Left lobe of liver (tissue), 2 donors: ENCODE data around the gene OR2AG2. TPM values are rescaled to one million over a fixed set of nuclear protein-coding genes. Genes with fewer than 3 reads are reported as not detected.
"Not testable (repeated sequence)": the region's sequence is repeated elsewhere in the genome, so short reads cannot be mapped to it uniquely, and the experiment has no call there.

Experiments
- ATAC-seq: fragments of 200-7000 bp; cut with Tn5 transposase; one replicate; pipeline ENCODE4 v1.9.1; 2020; ENCODE audit warnings: mild to moderate bottlenecking, moderate library complexity
- DNase-seq: peaks from one replicate; pipeline ENCODE4 v3.0.0-alpha.2; 2020; ENCODE audit warnings: low spot score
- total RNA-seq: library from RNA; stranded (reverse); gene quantifications from one replicate; pipeline ENCODE4 v1.2.1, GENCODE V29; 2021
- donor health status: DM: no; HTN: no; CAD: no; lungs with moderate emphysema.
- donor health status: DM: no; HTN: yes; CAD: no.

The OR2AG2 gene, protein sequence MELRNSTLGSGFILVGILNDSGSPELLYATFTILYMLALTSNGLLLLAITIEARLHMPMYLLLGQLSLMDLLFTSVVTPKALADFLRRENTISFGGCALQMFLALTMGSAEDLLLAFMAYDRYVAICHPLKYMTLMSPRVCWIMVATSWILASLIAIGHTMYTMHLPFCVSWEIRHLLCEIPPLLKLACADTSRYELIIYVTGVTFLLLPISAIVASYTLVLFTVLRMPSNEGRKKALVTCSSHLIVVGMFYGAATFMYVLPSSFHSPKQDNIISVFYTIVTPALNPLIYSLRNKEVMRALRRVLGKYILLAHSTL
- not detected for total RNA-seq

DNA sequence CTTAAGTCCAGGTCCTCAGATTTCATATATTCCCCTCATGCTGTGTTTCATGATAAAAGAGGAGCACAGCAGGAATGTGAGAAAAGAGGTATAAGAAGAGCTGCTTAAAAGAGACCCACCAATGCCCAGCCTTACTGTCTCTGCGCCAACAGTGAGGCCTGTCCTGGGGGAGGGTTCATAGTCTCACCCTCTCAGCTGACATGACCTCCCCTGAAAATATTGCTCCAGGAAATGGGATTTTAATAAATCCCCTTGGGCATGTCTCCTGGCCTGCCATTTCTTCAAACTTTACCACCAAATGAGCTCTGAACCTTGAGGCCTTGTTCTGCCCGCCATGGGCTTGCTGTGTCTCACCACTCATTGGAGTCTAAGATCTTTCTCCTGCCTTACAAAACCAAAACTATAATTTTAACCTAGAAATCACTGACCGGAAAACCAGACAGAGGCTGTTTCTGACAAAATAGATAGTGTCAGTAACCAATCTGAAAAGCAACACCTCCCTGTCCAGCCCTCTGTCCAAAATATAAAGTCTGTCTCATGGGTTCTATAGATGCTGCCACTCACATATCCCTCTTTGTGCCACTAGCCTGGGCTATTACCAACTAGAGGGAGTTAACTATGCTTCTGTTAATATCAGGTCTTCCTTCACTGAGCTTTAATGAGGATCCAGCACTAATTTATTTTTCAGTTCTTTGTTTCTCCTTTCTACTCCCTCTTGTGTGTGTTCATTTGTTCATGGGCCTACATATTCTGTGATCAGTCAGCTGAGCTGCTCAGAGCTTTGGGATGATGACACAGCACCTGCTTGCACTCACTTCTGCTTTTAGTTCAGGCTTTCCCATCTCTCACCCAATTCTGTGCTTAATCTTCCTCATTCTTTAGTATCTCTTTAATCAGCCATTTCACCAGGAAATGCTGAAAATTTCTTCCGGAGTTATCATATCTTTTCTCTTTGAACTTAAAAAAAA lies at the start of gene OR2AG2:
Gene OR2AG2 (minus strand): TSS at position 51 of the 968 bp plus-strand sequence. CDS start 3,019 bp downstream, outside the sequence.
- ATAC-seq: peak; percentile 19
- DNase-seq: no peak

DNA sequence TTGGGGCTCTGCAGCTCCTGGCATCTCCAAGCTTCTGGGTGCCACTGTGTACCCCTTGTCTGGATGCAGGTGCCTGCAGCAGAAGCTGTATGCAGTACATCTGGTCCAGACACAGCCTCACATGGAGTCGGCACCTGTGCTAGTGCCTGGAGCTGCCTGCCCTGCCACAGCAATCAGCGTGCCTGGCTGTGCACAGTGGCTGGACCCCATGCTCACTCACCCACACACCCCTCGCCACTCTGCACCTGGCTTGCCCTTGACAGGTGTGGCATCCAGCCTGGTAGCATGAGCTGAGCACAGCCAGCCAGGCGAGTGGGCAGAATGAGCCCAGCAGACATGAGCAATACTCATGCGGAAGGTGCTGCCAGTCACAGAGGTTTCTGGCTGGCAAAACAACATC lies 47.2 kb upstream of the OR2AG2 start:
- ATAC-seq: no peak

DNA sequence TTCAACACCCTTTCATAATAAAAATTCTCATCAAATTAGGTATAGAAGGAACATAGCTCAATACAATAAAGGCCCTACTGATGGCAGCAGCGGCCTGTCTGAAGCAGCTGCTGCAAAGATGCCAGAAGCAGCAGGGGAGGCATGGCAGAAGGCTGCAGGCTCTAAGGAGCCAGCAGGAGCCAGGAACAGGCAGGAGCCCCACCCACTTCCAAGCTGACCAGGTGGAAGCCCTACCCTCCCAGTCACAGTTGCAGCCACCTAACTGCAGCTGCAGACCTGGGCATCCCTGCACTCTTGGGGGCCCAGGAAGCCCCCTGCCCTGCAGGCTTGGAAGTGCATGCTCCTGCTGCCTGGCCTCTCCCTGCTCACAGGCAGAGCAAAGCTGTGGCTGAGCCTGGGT lies 45.9 kb upstream of the OR2AG2 start:
- DNase-seq: no peak

More for the DNA sequence above, 47.2 kb upstream of the OR2AG2 start:
- no peak for DNase-seq

DNA sequence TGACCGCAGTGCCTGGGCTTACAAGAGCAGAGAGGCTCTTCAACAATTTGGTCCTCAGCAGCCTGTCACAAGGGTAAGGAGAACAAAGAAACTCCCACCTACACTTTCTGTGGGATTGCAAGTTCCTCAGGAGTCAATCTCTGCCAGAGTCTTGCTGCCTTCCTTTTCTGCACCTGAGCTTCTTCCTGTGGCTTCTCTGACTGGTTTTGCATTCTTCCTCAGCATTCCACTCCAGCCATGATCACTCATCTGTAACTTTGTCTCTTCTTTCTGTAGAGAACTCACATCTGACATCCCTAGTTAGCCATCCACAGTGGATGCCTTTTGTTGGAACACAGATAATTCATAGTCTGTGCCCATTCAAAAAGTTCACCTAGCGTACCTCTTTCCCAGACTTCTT lies 41.9 kb upstream of the OR2AG2 start:
- DNase-seq (no peak), ATAC-seq (no peak)

More for the DNA sequence above, 45.9 kb upstream of the OR2AG2 start:
- no peak for ATAC-seq

DNA sequence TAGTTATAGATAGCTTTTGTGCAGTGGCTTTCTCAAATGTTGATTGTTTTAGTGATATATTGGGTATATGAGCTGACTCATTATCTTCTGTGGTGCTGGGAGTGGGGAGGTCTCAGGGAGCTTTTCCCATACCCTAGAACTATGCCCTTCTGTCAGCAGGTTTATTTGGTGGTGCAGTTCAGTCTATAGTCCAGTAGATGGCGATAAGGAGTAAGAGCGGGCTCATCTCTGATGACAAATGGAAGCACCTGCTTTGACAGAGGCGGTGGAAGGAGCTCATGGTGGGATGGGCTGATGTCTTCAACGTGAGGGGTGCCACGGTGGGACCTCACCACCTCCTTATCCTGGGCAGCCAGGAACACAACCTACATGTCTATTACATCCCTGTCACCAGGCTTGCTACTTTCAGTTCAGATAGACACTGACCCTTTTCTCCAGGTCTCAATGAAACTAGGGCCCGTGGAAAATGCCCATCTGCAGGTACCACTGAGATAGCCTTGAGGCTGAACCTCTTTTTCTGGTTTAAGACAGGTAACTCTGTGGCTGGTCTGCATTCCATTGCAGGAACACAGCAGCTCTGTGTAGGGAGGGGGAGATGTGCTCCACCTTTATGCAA lies 40.7 kb upstream of the OR2AG2 start:
- DNase-seq (no peak), ATAC-seq (peak; percentile 97)

DNA sequence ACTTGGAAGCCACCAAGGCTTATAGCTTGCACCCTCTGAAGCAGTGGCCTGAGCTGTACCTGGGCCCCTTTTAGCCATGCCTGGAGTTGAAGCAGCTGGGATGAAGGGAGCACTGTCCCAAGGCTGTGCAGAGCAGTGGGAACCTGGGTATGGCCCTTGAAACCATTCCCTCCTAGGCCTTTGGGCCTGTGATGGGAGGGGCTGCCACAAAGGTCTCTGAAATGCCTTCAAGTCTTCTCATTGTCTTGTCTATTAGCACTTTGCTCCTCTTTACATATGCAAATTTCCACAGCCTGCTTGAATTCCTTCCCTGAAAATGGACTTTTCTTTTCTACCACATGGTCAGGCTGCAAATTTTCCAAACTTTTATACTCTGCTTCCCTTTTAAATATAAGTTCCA lies 29.3 kb upstream of the OR2AG2 start:
- not testable (repeated sequence) for ATAC-seq, DNase-seq

DNA sequence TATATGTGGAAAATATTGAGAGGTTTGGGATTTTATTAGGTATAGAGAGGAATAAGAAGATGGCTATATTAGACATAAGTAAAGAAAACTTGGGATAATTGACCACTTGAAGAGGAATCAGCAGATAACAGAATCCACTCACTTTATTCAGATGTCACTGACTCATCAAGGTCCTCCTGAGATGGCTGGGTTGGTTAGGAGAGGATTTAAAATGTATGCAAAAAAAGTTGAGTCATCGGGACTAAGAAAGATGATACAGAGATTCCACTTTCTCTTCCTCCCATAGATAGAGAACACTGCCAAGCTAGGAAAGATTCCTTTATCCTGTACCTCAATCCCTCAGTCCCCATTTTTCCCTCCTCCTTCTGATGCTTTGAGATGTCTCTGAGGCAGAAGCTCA lies 27.6 kb upstream of the OR2AG2 start, which contains the start of gene OR6A2:
Gene OR6A2 (minus strand): TSS at position 288 of the 400 bp plus-strand sequence. CDS start 3,981 bp downstream, outside the sequence.
- no peak for DNase-seq
- no peak for ATAC-seq

DNA sequence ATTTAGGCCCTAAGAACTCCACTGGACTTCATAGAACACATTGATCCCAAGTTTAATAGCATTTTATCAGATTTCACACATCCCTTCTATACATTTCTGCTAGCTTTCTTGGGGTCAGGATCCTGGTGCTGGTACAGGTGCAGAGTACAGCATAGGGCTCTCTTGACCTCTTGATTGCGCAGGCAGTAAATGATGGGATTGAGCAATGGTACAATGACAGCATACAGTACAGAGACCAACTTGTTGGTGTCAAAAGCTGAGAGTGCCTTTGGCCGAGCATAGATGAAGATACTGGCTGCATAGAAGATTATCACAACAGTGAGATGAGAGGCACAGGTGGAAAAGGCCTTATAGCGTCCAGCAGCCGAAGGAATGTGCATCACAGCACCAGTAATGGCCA lies 22.9 kb upstream of the OR2AG2 start:
- DNase-seq: no peak

DNA sequence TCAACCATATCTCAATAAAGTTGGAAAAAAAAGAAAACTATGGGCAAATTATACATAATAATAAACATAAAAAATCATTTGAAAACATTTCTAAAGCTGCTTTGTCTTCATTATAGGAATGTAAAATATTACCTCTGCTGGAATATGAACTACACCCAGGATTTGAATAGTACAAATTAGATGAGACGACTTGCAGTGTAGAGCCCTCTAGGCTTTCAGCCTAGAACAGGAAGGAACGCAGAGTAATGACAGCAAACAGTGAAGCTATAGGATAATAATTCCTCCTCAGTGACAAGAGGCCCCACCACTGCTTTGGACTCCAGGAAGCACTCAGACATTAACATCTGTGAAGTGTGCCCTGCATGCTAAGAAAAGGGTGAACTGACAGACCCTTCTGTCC lies 18.8 kb upstream of the OR2AG2 start:
- DNase-seq: no peak
- no peak for ATAC-seq

More for the DNA sequence above, 22.9 kb upstream of the OR2AG2 start:
- peak; percentile 60 for ATAC-seq

DNA sequence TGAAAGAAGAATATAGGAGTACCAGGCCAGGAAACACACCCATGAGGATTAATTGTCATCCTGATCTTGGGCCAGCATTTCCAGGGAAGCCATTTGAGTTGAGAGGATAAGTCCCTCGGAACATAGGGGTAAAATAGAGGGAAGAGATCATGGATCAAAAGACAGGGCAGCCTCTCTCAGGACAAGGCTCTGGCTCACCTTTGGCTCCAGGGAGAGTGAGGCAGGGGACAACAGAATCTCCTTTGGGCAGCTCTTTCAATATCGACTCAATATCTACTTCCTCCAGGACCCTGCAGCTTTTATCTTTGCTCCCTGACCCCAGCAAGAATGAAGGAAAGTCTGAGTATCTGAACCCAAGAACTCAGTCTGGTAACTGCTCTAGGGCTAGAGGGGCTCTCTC lies 10.9 kb upstream of the OR2AG2 start, which contains the start of gene OR2AG1:
Gene OR2AG1 (plus strand): TSS at position 301 of the 400 bp plus-strand sequence. CDS start 2,018 bp downstream, outside the sequence.
- no peak for DNase-seq
- ATAC-seq: no peak

DNA sequence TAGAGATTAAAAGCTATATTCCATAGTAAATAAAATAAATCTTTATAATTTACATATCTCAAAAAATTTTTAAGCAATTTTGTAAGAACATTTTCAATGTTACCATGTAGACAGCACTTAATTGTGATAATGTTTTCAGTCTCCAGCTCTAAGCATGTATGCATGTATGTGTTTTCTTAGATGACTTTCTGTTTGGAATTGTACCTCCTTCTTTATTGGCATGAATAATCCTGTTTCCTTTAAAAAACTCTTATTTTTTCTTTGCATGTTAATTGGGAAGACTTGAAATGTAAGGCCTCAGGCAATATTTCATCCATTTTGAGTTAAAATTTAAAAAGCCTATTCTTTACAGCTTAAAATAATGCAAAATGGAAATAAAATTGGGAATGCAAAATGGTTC lies 9.1 kb upstream of the OR2AG2 start:
- ATAC-seq (no peak), DNase-seq (no peak)

DNA sequence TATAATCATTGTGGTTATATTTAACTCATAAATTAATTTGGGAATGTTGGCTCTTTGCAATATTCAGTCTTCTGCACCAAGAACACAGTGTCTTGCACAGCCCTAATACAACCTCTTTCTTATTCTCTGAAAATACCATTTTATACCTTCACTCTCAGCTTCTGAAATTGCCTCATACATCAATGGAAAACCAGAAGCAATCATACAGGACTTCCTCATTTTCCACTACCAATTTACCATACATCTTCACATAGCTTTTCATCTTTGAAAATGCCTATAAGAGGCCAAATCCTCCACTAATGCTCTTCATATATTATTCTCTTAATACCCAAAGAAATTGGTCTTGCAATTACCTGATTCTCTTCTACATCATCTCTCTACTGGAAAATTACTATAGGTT lies 6.7 kb upstream of the OR2AG2 start:
- DNase-seq (no peak), ATAC-seq (no peak)

DNA sequence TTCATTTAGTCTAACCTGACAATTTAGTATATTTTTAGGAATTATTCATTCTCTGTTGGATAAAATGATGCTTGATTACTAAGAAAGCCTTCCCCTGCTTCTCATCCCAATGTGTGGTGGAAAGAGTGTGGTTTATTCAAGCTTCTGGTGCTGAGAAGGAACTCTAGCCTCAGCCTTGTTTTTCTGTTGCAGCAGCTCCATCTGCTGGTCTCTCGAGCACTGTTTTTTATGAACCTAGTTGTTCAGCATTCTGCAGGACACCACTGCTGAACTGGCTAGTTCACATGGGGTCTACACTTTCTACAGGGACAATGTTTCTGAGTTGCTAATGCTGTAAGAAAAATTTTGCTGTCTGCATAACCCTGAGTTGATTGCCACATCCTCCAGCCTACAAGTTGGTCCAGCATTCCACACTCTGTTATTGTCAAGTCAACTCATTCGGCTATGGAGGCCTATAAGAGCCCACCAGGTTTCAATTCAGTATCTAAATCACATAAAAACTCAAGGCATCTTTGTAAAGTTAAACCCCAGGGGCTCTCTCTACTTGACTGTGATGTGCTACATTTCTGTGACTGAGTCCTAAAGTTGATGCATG lies 14.3 kb downstream of the OR2AG2 start:
- peak; percentile 93 for ATAC-seq

DNA sequence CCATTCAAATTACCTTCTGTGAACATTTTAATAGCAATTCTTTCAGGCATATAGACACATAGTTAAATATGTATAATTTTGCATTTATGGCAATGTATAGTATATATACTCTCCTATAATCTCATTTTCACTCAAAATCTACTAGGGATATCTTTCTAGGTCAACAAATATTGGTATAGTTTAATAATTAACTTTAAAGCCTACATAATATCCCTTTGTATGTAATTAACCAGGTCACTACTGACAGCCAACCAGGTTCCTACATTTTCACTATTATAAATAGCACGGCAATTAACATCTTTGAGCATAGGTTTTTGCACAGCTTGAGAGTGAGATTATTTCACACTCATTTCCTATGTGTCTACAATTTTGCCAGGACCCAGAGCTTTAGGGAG lies 15.8 kb downstream of the OR2AG2 start:
- peak; percentile 53 for ATAC-seq
- DNase-seq: no peak

More for the DNA sequence above, 14.3 kb downstream of the OR2AG2 start:
- peak; percentile 56 for DNase-seq

DNA sequence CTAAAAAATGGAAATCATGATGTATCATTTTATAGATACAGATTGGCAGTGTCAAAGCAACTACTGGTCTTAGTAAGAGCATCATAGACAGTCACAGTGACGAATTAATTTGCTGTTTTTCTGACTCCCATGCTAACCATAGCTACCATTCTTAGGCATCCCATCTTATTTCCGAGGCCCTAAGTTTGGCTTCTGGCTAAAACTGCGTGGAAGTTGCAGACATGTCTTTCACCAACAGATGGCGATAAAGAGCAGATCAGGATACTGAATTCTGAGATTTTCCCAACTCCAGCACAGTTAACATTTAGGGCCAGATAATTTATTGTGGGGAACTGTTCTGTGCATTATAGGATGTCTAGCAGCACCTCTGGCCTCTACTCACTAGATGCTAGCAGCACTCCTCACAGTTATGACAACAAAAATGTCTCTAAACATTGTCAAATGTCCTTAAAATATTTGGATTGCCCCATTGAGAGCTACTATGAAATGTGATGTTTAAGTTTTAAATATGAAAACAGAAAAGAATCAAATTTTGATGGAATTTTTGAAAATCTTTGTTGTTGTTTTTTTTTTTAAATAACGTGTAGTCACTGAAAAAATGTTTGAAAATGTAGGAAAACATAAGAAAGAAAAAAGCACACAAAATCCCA lies 16.3 kb downstream of the OR2AG2 start:
- peak; percentile 86 for ATAC-seq
- DNase-seq: no peak

DNA sequence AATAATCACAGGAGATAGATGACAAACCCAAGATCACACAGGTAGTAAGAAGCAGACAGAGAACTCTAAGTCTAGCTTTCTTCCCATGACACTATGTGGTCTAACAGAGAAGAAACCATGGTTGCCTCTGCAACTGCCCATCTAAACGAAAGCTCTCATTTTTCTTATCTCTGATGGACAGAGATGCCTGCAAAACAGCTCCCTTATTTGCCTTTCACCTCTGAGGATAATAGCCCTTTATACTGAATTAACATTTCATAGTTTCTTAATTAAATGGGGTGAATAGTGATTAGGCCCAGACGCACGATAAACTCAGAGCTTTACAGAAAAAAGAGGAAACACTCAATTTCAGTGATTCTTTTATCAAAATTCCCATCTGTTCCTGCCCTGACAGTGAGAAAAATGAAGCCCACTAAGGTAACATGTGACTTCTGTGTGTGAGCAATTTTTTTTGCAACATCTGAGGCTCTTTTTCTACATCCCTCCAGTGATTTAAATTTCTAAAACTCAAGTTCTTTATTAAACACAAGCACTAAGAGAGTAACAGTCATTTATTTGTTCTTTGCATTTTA lies 24.6 kb downstream of the OR2AG2 start:
- DNase-seq: no peak
- ATAC-seq: no peak

DNA sequence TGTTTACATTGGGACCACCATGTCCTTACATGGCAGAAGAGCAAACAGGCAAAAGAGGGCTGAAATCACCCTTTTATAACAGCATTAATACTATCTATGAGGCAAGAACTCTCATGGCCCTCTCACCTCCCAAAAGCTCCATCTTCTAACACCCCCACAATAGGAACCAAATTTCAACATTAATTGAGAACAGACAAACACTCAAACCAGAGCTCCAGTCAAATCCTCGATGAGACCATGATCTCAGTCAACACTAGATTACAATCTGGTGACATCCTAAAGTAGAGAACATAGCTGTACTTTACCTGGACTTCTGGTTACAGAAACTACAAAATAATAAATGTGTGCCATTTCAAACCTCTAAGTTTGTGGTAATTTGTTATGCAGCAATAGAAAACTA lies 25.1 kb downstream of the OR2AG2 start:
- ATAC-seq: no peak
- DNase-seq: no peak

DNA sequence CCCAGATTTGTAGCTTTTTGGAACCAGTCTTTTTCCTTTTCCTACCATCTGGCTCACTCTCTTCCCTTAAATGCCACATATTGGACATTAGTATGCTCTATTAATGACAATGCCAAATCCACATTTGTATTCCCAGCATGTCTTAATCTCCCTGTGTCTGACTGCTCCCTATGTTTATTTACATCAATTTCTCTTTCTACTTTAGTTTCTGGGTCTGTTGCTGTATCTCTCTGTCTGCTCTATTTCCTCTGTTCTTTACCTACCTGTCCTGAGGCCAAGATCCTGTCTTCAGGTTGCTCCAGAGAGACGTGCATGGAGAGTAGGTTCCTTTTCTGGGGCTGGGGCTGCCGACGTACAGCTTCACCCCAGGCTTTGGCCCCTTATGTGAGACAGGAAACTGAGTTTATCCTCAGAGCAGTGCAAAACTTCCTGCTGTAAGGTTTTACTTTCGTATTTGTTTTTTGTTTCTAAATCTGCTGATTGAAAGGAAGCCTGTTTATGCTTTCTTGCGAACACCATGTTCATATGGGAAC lies 25.6 kb downstream of the OR2AG2 start:
- DNase-seq (no peak), ATAC-seq (peak; percentile 63)

DNA sequence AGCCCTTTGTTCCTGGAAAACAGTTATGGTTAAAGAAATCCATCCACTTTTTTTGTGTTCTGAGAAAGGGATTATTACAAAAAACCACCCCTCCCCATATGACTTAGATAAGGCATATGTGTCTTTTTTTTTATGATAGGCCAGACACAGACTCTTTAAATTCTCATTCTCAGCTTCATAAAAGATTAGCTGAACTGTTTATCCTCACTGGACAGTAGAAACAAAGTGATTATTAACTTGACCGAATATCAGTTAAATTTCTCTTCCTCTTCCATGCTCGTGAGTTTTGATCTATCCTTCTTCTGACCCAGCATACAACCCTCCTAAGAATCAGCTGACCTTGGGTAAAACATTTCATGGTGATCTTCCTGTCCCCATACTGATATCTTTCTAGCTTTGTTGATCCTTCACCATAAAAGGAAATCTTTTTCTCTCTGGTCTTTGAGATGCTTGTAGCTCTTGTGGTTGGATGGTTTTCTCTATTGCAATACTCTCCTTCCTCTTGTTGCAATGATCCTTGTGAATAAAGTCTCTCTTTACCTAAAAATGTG lies 26.2 kb downstream of the OR2AG2 start:
- DNase-seq (no peak), ATAC-seq (peak; percentile 43)
